ENCODE measurements around the gene DMTF1.

GRCh38 chr7:87173471-87173870 lies 21.2 kb downstream of the DMTF1 start:
- TF ChIP-seq POLR2AphosphoS5 (IDR thresholded peaks at IDR 0.05): no peak
- TF ChIP-seq, protein P1, sequence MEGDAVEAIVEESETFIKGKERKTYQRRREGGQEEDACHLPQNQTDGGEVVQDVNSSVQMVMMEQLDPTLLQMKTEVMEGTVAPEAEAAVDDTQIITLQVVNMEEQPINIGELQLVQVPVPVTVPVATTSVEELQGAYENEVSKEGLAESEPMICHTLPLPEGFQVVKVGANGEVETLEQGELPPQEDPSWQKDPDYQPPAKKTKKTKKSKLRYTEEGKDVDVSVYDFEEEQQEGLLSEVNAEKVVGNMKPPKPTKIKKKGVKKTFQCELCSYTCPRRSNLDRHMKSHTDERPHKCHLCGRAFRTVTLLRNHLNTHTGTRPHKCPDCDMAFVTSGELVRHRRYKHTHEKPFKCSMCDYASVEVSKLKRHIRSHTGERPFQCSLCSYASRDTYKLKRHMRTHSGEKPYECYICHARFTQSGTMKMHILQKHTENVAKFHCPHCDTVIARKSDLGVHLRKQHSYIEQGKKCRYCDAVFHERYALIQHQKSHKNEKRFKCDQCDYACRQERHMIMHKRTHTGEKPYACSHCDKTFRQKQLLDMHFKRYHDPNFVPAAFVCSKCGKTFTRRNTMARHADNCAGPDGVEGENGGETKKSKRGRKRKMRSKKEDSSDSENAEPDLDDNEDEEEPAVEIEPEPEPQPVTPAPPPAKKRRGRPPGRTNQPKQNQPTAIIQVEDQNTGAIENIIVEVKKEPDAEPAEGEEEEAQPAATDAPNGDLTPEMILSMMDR (IDR thresholded peaks at IDR 0.05): no peak
